ENCODE measurements around the gene NUP98.

The NUP98 gene

GRCh38 chr11:3709977-3710376 is 87.4 kb downstream of the NUP98 start:
- no peak for TF ChIP-seq CTCF (IDR thresholded peaks at IDR 0.05; ENCODE audit: extremely low read depth, missing control alignments)
- DNase-seq (ENCODE audit: low spot score): no peak

GRCh38 chr11:3707176-3707575 is 90.2 kb downstream of the NUP98 start:
- no peak for DNase-seq (ENCODE audit: low spot score)
- TF ChIP-seq CTCF (IDR thresholded peaks at IDR 0.05; ENCODE audit: extremely low read depth, missing control alignments): no peak

GRCh38 chr11:3703383-3703782 is 94.0 kb downstream of the NUP98 start:
- no peak for DNase-seq (ENCODE audit: low spot score)
- TF ChIP-seq CTCF (IDR thresholded peaks at IDR 0.05; ENCODE audit: extremely low read depth, missing control alignments): no peak

GRCh38 chr11:3700910-3701309 is 96.4 kb downstream of the NUP98 start:
- DNase-seq (ENCODE audit: low spot score): no peak
- TF ChIP-seq CTCF (IDR thresholded peaks at IDR 0.05; ENCODE audit: extremely low read depth, missing control alignments): no peak

GRCh38 chr11:3700410-3700809 is 96.9 kb downstream of the NUP98 start:
- TF ChIP-seq CTCF (IDR thresholded peaks at IDR 0.05; ENCODE audit: extremely low read depth, missing control alignments): no peak
- no peak for DNase-seq (ENCODE audit: low spot score)

- no peak for TF ChIP-seq CTCF (IDR thresholded peaks at IDR 0.05; ENCODE audit: extremely low read depth, missing control alignments)
- no peak for DNase-seq (ENCODE audit: low spot score)
Measured at GRCh38 chr11:3686751-3687150, 110.6 kb downstream of the NUP98 start.

GRCh38 chr11:3685923-3686322 is 111.4 kb downstream of the NUP98 start:
- no peak for DNase-seq (ENCODE audit: low spot score)
- TF ChIP-seq CTCF (IDR thresholded peaks at IDR 0.05; ENCODE audit: extremely low read depth, missing control alignments): no peak

Measured in GM20000 (cell line).